ENCODE results near the gene ADD1. TPM values are rescaled to one million over a fixed set of nuclear protein-coding genes. Genes with fewer than 3 reads are reported as not detected.

ADD1 gene
- total RNA-seq, 2 donors from 2014 or later, result 216 to 239 TPM

DNA sequence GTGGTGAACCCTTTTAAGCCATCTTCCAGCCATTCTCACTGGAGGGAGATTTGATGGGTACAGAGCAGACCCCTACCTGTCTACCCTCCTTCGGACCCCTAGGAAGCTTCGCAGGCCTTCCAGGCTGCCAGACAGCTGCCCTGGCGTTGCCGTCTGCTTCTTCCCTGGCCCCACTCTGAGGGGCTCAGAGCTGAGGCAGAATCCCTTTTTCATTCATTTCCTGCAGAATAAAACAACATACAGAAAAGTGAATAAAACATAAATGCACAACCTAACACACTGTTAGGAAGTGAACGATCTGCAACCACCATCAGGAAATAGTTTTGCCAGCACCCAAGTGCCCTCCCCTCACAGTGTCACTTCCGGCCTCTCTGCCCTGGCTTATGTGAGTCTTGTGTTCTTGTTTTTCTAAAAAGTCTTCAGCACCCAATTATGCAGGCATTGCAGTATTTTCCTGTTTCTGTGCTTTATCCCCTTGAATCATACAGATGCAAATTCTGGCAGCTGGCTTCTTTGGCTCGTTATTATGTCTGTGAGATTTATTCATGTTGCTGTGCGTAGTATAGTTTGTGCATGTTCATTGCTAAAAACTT lies 5.6 kb upstream of the ADD1 start:
- H3K36me3 Mint-ChIP-seq, result peaks cover 0 to 24% of the 10 kb centered on the region in 2 donors
- DNase-seq (ENCODE audit: low spot score in 2 of 2) (peak in 1 of 2 donors; percentile 42), ATAC-seq (peak; percentile 79 to 87)
- H3K9me3 Mint-ChIP-seq, result peaks cover 7 to 9% of the 10 kb centered on the region in 2 donors
- peak overlapping the region; percentile 87 to 94 for H3K27ac Mint-ChIP-seq

DNA sequence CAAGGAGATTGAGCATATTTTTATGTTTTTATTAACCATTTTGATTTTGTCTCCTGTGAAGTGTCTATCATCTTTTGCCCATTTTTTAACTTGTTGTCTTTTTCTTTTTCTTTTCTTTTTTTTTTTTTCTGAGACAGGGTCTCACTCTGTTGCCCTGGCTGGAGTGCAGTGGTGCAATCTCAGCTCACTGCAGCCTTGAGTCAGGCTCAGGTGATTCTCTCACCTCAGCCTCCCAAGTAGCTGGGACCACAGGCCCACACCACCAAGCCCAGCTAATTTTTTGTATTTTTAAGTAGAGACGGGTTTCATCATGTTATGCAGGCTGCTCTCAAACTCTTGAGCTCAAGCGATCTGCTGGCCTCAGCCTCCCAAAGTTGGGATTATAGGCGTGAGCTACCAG lies 4.6 kb upstream of the ADD1 start:
- peaks cover 7 to 9% of the 10 kb centered on the region in 2 donors for H3K9me3 Mint-ChIP-seq
- H3K36me3 Mint-ChIP-seq, result peaks cover under 1 to 24% of the 10 kb centered on the region in 2 donors
- peak overlapping the region; percentile 88 to 94 for H3K27ac Mint-ChIP-seq
- DNase-seq (ENCODE audit: low spot score in 2 of 2) (no peak), ATAC-seq (no peak)

DNA sequence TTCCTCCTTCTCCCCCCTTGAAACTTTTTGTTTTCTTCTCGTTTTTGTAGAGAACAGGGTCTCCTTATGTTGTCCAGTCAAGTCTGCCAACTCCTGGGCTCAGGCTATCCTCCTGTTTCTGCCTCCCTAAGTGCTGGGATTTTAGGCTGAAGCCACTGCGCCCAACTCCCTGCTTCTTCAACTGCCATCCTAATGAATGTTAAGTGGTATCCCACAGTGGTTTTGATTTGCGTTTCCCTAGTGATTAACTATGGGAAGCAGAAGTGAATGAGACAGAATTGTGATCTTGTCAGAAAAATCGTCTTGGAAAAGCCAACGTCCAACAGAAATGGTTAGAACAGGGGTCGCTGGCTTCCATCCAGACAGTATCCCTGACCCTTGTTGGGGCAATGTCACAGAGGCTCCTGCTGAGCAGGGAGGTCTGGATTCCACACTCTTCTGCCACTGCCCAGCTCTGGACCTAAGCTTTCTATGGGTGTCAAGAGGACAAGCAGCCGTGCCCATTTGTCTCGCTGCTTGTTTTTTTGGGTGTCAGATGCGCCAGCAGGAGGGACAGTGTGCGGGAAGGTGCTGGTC lies 869 bp upstream of the ADD1 start:
- Mint-ChIP-seq H3K27ac (peak overlapping the region; percentile 84 to 91), H3K36me3 (peaks cover 8 to 38% of the 10 kb centered on the region in 2 donors)
- DNase-seq (ENCODE audit: low spot score in 2 of 2), result no peak

GRCh38 chr4:2843941-2844584 lies 419 bp downstream of the ADD1 start:
- DNase-seq (ENCODE audit: low spot score in 2 of 2) (no peak), ATAC-seq (peak in 1 of 2 donors; percentile 25)
- H3K27ac Mint-ChIP-seq, result peak overlapping the region; percentile 91 to 95
- H3K36me3 Mint-ChIP-seq, result peaks cover 8 to 33% of the 10 kb centered on the region in 2 donors
- peaks cover 7 to 9% of the 10 kb centered on the region in 2 donors for H3K9me3 Mint-ChIP-seq

More for the DNA sequence above, 869 bp upstream of the ADD1 start:
- ATAC-seq, result no peak
- H3K9me3 Mint-ChIP-seq, result peaks cover 7 to 9% of the 10 kb centered on the region in 2 donors

- no peak for DNase-seq (ENCODE audit: low spot score in 2 of 2)
- peak; percentile 2 to 53 for ATAC-seq
- peak overlapping the region; percentile 77 to 91 for H3K27ac Mint-ChIP-seq
- H3K36me3 Mint-ChIP-seq, result peaks cover 8 to 19% of the 10 kb centered on the region in 2 donors
- H3K9me3 Mint-ChIP-seq, result peaks cover under 1 to 4% of the 10 kb centered on the region in 2 donors
These were observed 2.5 kb downstream of the ADD1 start for GRCh38 chr4:2846172-2846571.

- ATAC-seq (no peak), DNase-seq (ENCODE audit: low spot score in 2 of 2) (no peak)
- no peak overlapping the region for H3K27ac Mint-ChIP-seq
These were observed 3.7 kb downstream of the ADD1 start for GRCh38 chr4:2847302-2847871.

GRCh38 chr4:2848449-2848848 lies 4.8 kb downstream of the ADD1 start:
- ATAC-seq (no peak), DNase-seq (ENCODE audit: low spot score in 2 of 2) (no peak)
- Mint-ChIP-seq H3K36me3 (peaks cover 8 to 14% of the 10 kb centered on the region in 2 donors), H3K27ac (no peak overlapping the region), H3K9me3 (no peaks in the 10 kb centered on the region)

More at GRCh38 chr4:2847302-2847871, 3.7 kb downstream of the ADD1 start:
- Mint-ChIP-seq H3K9me3 (no peaks in the 10 kb centered on the region), H3K36me3 (peaks cover 8 to 18% of the 10 kb centered on the region in 2 donors)

- H3K36me3 Mint-ChIP-seq, result peaks cover 3 to 16% of the 10 kb centered on the region in 2 donors
- peak overlapping the region in 1 of 2 donors; percentile 23 for H3K27ac Mint-ChIP-seq
These were observed 5.9 kb downstream of the ADD1 start for GRCh38 chr4:2849267-2850152.

DNA sequence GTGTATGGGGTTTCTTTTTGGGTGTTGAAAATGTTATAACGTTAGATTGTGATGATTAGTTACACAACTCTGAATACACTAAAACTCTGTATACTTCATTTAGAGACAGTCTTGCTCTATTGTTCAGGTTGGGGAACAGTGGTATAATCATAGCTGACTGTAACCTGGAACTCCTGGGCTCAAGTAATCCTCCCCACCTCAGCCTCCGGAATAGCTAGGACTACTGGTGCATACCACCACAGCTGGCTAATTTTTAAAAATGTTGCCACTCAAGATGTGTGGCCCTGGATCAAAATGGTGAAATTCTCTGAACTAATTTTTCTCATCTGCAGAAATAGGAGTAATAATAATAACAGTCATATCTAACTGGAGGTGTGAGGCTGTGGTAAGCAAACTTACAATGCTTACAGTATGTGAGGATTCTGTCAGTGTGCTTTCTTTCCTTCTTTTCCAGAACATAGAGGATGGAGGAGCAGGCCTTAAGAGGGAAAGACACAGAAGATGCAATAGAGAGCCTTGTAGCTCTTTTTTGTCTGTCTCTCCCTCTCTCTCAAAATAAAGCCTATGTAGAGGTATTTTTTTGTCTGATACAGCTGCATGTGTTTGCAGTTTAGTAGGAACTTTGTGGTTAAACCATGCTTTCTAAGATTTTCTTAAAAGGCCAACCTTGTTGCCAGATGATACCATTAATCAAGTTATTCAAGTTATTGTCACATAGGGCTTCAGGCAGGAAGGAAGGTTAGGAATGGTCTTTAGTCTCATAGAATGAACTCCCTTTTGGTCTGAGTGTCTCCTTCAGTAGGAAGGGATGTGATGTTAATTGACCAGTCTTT lies 7.5 kb downstream of the ADD1 start:
- peaks cover 7 to 20% of the 10 kb centered on the region in 2 donors for H3K36me3 Mint-ChIP-seq
- no peak overlapping the region for H3K27ac Mint-ChIP-seq
- DNase-seq (ENCODE audit: low spot score in 2 of 2) (no peak), ATAC-seq (peak in 1 of 2 donors; percentile 24)
- no peaks in the 10 kb centered on the region for H3K9me3 Mint-ChIP-seq

More at GRCh38 chr4:2849267-2850152, 5.9 kb downstream of the ADD1 start:
- ATAC-seq (no peak), DNase-seq (ENCODE audit: low spot score in 2 of 2) (no peak)
- H3K9me3 Mint-ChIP-seq, result no peaks in the 10 kb centered on the region

GRCh38 chr4:2852481-2852921 lies 8.9 kb downstream of the ADD1 start:
- peak; percentile 25 to 28 for ATAC-seq
- Mint-ChIP-seq H3K36me3 (peaks cover 7 to 21% of the 10 kb centered on the region in 2 donors), H3K9me3 (no peaks in the 10 kb centered on the region)

DNA sequence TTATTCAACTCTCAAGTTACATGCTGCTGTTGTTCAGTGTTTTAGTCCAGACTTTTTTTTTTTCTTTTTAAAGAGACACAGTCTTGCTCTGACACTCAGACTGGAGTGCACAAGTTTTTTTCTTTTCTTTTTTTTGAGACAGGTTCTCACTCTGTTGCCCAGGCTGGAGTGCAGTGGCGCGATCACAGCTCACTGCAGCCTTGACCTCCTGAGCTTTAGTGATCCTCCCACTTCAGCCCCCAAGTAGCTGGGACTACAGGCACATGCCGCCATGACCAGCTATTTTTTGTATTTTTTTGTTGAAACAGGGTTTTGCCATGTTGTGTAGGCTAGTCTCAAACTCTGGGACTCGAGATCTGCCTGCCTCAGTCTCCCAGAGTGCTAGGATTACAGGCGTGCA lies 11.9 kb downstream of the ADD1 start:
- DNase-seq (ENCODE audit: low spot score in 2 of 2) (no peak), ATAC-seq (no peak)
- Mint-ChIP-seq H3K9me3 (no peaks in the 10 kb centered on the region), H3K27ac (no peak overlapping the region), H3K36me3 (peaks cover 7 to 27% of the 10 kb centered on the region in 2 donors)

More at GRCh38 chr4:2852481-2852921, 8.9 kb downstream of the ADD1 start:
- no peak for DNase-seq (ENCODE audit: low spot score in 2 of 2)
- peak overlapping the region in 1 of 2 donors; percentile 65 for H3K27ac Mint-ChIP-seq

DNA sequence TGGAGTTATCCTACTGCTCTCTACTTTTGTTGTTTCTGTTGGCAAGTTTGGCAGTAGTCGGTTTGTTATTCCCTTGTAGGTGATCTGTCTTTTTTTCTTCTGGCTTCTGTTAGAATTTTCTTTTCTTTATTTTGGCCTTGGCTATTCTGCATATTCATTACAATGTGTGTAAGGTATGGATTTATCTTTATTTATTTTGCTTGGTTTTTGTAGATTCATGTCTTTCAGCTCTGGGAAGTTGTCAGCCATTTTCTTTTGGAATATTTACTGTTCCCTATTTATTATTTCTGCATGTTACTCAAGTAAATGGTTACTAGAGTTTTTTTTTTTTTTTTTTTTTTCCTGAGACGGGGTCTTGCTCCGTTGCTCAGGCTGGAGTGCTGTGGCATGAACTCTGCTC lies 12.6 kb downstream of the ADD1 start:
- DNase-seq (ENCODE audit: low spot score in 2 of 2), result no peak
- H3K27ac Mint-ChIP-seq, result no peak overlapping the region
- no peak for ATAC-seq
- no peaks in the 10 kb centered on the region for H3K9me3 Mint-ChIP-seq
- H3K36me3 Mint-ChIP-seq, result peaks cover 7 to 32% of the 10 kb centered on the region in 2 donors

DNA sequence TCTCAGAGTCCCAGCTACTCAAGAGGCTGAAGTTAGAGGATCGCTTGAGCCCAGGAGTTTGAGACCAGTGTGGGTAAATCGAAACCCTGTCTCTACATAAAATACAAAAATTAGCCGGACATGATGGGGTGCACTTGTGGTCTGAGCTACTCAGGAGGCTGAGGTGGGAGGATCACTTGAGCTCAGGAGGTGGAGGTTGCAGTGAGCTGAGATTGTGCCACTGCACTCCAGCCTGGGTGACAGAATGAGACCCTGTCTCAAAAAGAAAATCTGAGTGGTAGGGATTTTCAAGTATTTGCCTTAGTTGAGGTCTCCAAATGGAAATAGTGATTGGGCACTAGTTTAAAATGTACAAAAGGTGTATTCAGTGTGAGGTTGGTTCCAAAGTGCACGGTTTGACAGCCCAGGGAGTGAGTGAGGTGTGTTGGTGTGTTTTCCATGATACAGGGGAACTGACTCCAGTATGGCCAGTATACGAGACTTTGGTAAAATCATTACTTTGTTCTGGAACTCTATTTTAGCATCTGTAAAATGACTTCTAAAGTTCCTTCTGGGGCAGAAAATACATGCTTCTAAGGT lies 13.8 kb downstream of the ADD1 start:
- no peak for DNase-seq (ENCODE audit: low spot score in 2 of 2)
- H3K36me3 Mint-ChIP-seq, result peaks cover 7 to 32% of the 10 kb centered on the region in 2 donors
- no peaks in the 10 kb centered on the region for H3K9me3 Mint-ChIP-seq
- ATAC-seq, result peak in 1 of 2 donors; percentile 31
- H3K27ac Mint-ChIP-seq, result no peak overlapping the region

- H3K27ac Mint-ChIP-seq, result no peak overlapping the region
- H3K36me3 Mint-ChIP-seq, result peaks cover 7 to 32% of the 10 kb centered on the region in 2 donors
- DNase-seq (ENCODE audit: low spot score in 2 of 2) (no peak), ATAC-seq (no peak)
- no peaks in the 10 kb centered on the region for H3K9me3 Mint-ChIP-seq
These were observed 15.0 kb downstream of the ADD1 start for GRCh38 chr4:2858451-2859217.
